ENCODE results near the gene CERCAM.
A peak's percentile ranks its signal among the peaks of the same experiment; 100 is the strongest.
"Not testable (repeated sequence)": the region's sequence is repeated elsewhere in the genome, so short reads cannot be mapped to it uniquely, and the experiment has no call there.

CERCAM gene

GRCh38 chr9:128420060-128420650 is 502 bp upstream of the CERCAM start:
- DNase-seq, result peak; percentile 63 to 66

GRCh38 chr9:128421482-128421996 is 882 bp downstream of the CERCAM start:
- no peak for DNase-seq

GRCh38 chr9:128422022-128422782 is 1.5 kb downstream of the CERCAM start:
- not testable (repeated sequence) for DNase-seq

GRCh38 chr9:128422783-128423150 is 2.1 kb downstream of the CERCAM start:
- no peak for DNase-seq

GRCh38 chr9:128423356-128423755 is 2.7 kb downstream of the CERCAM start:
- not testable (repeated sequence) for DNase-seq

- DNase-seq, result no peak
Observed at GRCh38 chr9:128424268-128424780, 3.7 kb downstream of the CERCAM start.

GRCh38 chr9:128428644-128429512 is 8.2 kb downstream of the CERCAM start:
- DNase-seq, result no peak

GRCh38 chr9:128429513-128430086 is 8.9 kb downstream of the CERCAM start:
- DNase-seq, result no peak

GRCh38 chr9:128431207-128431606 is 10.6 kb downstream of the CERCAM start:
- no peak for DNase-seq

GRCh38 chr9:128434340-128434739 is 13.7 kb downstream of the CERCAM start:
- DNase-seq, result no peak

GRCh38 chr9:128435611-128436010 is 15.0 kb downstream of the CERCAM start:
- DNase-seq, result no peak

GRCh38 chr9:128438343-128439109 is 17.9 kb downstream of the CERCAM start:
- DNase-seq, result peak; percentile 77 to 83

GRCh38 chr9:128439273-128439672 is 18.6 kb downstream of the CERCAM start:
- DNase-seq, result no peak

- DNase-seq, result no peak
Observed at GRCh38 chr9:128442150-128442549, 21.5 kb downstream of the CERCAM start.

GRCh38 chr9:128446505-128446904 is 25.8 kb downstream of the CERCAM start:
- not testable (repeated sequence) for DNase-seq

- no peak for DNase-seq
Observed at GRCh38 chr9:128448746-128449145, 28.1 kb downstream of the CERCAM start.

GRCh38 chr9:128454991-128455390 is 34.3 kb downstream of the CERCAM start:
- no peak for DNase-seq

- peak; percentile 98 to 99 for DNase-seq
Observed at GRCh38 chr9:128455849-128456612, 35.4 kb downstream of the CERCAM start, which contains the start of gene ODF2. TSS of gene ODF2 (plus strand) at chr9:128456006. CDS start at chr9:128456092, 86 bp downstream.

- peak; percentile 65 to 67 for DNase-seq
Observed at GRCh38 chr9:128456613-128457061, 36.0 kb downstream of the CERCAM start.

- no peak for DNase-seq
Observed at GRCh38 chr9:128457207-128457606, 36.5 kb downstream of the CERCAM start.

GRCh38 chr9:128459011-128459410 is 38.4 kb downstream of the CERCAM start:
- no peak for DNase-seq

All from activated CD4-positive, alpha-beta T cell treated with anti-CD3 and anti-CD28 coated beads for 4 hours (primary cell).